Forelimb muscle (tissue), 1 donor: Measurements from ENCODE around the gene ACR. TPM values are rescaled to one million over a fixed set of nuclear protein-coding genes. Genes with fewer than 3 reads are reported as not detected.
"Not testable (repeated sequence)": the region's sequence is repeated elsewhere in the genome, so short reads cannot be mapped to it uniquely, and the experiment has no call there.

Experiments
- DNase-seq: peaks from one replicate; pipeline ENCODE4 v3.0.0-alpha.2; 2013; ENCODE audit warnings: low read depth
- polyA plus RNA-seq: library from polyadenylated mRNA; unstranded; fragments of 120-200 nt; gene quantifications from one replicate; pipeline ENCODE4 v1.2.1, GENCODE V29; 2013; ENCODE audit not compliant: insufficient read length

ACR gene
- polyA plus RNA-seq, 1 donor: 0.42 TPM

GRCh38 chr22:50732681-50733080, 5.3 kb upstream of the ACR start:
- no peak for DNase-seq

DNA sequence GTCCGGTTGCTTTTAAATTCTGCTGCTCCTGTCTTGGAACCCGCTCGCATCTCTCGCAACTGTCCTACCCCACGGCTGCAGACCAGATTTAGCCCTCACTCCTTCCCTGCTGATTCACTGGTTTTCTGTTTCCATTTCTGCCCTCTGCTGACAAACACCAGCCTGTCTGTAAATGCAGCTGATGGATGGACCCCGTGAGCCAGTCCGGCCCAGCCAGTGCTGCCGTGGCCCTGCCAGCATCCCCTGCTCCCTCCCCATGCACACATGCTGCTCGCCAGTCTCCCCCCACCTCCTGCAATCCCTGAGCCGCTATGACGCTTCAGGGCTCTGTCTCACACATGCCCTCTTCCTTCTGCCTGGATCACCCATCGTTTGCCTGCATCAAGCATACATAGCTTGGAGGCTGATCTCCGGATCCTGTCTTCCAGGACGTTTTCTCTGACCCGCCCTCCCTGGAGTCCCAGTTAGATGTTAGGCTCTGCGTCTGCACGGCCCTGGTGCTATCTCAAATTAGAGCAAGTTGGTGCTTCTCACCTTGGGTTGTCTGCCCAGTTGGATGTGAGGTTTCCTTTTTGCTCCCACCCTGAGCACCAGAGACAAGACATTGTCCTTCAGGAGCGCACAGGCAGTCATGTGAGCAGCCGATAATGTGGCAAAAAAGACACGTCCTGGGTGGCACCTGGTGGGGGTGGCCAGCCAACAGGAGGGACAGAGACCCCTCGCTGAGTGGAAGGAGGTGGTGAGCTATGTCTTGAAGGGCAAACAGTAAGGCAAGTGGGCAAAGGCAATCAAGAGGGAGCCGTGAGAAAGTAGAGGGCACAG, 4.3 kb upstream of the ACR start:
- DNase-seq: no peak

- DNase-seq: no peak
These were observed 3.6 kb upstream of the ACR start for GRCh38 chr22:50734343-50734771.

- DNase-seq: no peak
These were observed 2.8 kb upstream of the ACR start for GRCh38 chr22:50734986-50735738.

DNA sequence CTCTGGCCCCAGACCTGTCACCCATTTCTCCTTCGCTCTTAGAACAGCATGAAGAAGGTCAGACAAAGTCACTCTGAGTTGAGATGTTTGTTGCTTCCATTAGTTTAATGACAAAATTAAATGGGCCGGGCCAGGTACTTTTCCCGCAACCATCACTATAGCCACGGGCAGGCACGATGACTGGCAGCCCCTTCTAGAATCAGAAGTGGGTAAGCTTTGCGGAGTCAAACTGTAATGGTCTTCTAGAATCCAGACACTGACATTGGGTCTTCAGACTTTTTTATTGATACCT, 2.3 kb upstream of the ACR start:
- no peak for DNase-seq

DNA sequence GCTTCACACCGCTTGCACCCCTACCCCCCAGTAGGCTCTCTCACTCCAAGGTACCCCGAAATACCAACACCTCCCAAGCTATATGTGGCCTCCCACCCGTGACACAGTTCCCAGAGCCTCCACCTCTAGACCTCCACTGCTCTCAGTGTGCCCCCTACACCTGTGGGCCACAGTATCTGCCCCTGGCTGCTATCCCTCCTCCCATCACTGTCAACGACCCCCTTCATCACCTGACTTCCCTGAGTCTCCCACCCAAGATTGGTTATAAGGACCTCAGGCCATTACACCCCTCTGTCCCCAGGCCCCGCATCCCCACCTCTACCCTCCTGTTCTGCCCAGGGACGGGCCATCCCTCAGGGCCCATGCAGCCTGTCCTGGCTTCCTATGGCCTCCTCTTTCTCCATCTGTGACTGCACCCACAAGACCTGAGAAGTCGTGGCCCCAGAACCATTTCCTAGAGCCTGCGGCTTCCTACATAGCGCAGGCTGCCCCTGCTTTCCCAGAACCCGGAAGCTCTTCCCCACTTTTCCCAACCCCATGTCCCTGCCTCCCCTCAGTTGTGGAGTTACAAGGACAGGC, 734 bp downstream of the ACR start:
- DNase-seq: no peak

DNA sequence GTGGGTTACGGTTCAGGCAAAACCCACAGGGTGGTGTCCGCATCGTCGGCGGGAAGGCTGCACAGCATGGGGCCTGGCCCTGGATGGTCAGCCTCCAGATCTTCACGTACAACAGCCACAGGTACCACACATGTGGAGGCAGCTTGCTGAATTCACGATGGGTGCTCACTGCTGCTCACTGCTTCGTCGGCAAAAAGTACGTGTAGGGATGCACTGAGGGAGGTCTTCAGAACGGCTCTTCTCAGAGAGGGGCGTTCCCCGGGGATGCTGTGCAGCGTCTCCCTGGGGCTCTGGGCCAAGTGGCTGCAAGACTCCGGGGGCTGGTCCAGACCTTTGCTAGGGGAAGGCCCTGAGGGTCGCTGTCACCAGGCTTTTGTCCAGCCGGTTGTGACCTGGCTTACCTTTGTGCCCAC, 1.3 kb downstream of the ACR start:
- DNase-seq: no peak

GRCh38 chr22:50739894-50740293, 1.9 kb downstream of the ACR start:
- DNase-seq: no peak

GRCh38 chr22:50740714-50741113, 2.7 kb downstream of the ACR start:
- not testable (repeated sequence) for DNase-seq

DNA sequence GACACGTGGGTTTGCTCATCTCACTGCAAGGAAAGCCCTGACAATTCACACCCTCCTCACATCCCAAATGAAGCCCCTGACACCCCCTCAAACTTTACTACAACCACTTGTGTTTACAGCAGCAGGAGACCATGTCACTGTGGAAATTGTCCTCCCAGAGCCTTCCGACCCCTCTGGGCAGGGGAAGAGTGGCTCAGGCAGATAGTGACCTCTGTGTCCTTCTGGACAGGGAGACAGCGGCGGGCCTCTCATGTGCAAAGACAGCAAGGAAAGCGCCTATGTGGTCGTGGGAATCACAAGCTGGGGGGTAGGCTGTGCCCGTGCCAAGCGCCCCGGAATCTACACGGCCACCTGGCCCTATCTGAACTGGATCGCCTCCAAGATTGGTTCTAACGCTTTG, 6.4 kb downstream of the ACR start:
- DNase-seq: not testable (repeated sequence)

DNA sequence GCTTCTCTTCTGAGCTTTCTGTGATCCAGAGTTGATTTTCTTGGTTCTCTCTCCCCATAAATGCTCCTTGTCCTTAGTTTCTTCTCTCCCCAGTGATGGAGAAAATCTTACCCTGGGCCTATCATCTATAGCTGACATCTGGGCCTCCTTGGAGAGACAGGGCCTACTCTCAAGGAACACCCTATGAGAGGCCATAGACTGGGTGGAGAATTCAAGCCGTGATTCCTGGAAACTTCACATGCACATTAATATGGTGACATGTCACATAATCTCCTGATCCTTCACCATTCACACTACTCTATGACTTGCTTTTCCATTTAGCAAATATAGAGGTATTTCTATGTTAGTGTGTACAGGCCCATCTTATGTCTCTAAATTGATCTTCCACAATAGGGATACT, 9.5 kb downstream of the ACR start:
- DNase-seq: not testable (repeated sequence)

DNA sequence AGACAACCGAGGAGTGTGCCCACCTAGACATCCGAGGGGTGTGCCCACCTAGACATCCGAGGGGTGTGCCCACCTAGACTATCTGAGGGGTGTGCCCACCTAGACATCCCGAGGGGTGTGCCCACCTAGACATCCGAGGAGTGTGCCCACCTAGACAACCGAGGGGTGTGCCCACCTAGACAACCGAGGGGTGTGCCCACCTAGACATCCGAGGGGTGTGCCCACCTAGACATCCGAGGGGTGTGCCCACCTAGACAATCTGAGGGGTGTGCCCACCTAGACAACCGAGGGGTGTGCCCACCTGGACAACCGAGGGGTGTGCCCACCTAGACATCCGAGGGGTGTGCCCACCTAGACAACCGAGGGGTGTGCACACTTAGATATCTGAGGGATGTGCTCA, 10.6 kb downstream of the ACR start:
- DNase-seq: not testable (repeated sequence)

DNA sequence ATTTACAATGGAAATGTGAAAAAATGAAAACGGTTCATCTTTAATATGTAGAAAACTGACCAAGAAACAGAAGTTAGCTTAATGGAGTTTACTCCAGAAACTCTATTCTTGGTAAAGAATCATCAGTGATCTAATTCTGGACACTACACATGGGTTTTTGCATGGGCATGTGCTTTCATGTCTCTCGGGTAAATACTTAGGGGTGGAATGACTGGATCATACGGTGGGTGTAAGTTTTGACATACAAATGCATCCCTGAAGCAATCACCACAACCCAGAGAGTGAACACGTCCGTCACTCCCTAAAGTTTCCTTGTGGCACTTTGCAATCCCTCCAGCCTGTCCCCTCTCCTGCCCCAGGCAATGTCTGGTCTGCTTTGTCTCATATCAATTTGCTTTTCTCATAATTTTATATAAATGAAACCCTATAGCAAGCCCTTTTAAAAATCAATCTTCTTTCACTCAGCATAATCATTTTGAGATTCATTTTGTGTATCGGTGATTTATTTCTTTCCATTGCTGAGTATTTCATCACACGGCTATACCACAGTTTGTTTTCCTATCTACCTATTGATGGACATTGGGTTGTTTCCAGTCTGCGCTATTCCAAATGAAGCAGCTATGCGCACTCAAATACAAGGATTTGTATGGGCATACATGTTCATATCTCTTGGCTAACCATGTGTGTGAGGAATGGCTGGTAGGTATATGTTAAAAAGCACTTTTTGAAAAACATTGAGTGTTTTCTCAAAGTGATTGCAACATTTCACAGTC, 11.5 kb downstream of the ACR start:
- DNase-seq: not testable (repeated sequence)

DNA sequence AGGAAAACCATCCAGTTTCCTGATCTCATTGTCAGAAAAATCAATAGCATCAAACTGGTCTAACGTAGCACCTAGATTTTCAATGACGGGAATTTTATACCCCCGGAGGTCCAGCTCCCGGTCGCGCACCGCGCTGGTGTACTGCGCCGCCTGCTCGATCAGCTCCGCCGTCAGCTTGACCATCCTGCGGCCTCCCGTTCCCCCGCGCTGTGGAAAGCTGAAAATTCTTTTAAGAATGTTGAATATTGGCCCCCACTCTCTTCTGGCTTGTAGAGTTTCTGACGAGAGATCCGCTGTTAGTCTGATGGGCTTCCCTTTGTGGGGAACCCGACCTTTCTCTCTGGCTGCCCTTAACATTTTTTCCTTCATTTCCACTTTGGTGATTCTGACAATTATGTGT, 17.2 kb downstream of the ACR start:
- not testable (repeated sequence) for DNase-seq

DNA sequence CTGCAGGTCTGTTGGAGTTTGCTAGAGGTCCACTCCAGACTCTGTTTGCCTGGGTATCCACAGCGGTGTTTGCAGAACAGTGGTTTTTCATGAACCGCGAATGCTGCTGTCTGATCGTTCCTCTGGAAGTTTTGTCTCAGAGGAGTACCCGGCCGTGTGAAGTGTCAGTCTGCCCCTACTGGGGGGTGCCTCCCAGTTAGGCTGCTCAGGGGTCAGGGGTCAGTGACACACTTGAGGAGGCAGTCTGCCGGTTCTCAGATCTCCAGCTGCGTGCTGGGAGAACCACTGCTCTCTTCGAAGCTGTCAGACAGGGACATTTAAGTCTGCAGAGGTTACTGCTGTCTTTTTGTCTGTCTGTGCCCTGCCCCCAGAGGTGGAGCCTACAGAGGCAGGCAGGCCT, 18.4 kb downstream of the ACR start:
- not testable (repeated sequence) for DNase-seq

DNA sequence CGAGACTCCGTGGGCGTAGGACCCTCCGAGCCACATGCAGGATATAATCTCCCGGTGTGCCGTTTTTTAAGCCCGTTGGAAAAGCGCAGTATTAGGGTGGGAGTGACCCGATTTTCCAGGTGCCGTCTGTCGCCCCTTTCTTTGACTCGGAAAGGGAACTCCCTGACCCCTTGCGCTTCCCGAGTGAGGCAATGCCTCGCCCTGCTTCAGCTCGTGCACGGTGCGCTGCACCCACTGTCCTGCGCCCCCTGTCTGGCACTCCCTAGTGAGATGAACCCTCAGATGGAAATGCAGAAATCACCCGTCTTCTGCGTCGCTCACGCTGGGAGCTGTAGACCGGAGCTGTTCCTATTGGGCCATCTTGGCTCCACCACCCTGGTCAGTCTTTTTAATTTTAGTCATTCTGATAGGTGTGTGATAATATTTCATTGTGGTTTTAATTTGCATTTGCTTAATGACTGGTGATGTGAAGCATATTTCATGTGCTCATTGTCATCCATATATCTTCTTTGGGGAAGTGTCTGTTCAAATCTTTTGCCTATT, 19.0 kb downstream of the ACR start:
- not testable (repeated sequence) for DNase-seq

DNA sequence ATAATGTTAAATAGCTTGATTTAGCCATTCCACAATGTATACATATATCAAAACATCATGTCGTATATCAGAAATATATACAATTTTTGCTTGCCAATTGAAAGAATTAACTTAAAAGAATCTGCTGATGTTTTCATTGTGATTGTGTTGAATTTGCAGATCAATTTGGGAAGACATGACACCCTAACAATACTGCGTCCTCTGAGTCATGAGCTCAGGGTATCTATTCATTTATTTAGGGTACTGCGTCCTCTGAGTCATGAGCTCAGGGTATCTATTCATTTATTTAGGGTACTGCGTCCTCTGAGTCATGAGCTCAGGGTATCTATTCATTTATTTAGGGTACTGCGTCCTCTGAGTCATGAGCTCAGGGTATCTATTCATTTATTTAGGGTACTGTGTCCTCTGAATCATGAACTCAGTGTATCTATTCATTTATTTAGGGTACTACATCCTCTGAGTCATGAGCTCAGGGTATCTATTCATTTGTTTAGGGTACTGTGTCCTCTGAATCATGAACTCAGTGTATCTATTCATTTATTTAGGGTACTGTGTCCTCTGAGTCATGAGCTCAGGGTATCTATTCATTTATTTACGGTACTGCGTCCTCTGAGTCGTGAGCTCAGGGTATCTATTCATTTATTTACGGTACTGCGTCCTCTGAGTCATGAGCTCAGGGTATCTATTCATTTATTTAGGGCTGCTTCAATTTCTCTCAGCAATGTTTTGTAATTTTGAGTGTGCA, 21.8 kb downstream of the ACR start:
- not testable (repeated sequence) for DNase-seq

DNA sequence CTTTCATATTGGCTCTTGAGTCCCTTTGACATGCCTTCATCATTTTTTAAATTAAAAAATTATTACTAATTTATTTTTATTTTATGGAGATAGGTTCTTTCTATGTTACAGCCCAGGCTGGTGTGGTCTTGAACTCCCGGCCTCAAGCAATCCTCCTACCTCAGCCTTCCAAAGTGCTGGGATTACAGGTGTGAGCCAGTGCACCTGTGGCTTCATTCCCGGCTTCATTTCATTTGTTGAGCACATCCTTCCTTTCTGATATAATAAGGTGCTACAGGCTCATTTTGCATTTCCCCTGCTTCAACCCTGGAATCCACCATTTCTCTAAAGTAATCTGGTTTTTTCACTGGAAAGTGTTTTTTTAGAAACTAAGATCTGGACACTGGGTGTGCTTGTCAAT, 23.8 kb downstream of the ACR start:
- DNase-seq: not testable (repeated sequence)

- DNase-seq: not testable (repeated sequence)
These were observed 26.3 kb downstream of the ACR start for GRCh38 chr22:50764288-50764687.

DNA sequence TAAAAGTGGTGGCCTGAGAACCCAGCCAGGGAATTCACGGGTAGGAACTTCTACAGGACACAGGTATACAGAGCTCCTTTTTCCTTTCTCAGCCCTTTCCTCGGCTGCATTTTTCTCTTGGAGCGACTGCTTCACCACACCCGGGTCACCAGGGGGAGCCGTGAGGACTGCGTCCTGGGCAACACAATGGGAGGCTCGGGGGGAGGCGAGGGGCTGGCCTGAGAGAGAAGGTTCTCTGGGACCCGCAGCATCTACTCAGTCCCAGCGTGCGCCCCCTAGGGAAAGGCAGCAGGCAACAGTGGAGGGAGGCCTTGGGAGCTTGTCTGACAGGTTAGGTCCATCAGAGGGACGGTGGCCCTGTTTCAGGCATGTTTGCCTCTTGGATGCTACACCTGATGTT, 37.1 kb downstream of the ACR start:
- DNase-seq: not testable (repeated sequence)

DNA sequence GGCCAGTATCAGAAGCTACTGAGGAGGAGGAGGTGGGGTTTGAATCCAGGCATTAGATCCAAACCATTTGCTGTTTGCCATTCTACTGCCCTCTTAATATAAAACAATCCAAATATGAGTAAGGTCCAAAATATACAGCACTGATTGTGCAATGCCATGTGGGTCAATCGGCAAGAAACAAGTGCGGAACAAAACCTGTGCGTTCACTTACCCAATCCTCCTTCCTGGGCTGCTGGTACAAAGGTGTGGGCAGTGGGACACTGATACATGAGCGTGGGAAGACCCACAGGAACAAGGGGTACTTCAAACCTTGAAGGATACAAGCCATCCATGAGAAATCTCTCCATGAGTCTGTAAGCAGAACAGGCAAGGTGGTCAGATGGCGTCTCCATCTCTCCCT, 39.6 kb downstream of the ACR start:
- DNase-seq: not testable (repeated sequence)
